NCI-H128 (cell line): Measurements from ENCODE around the gene SEC14L2.

Source experiments
- DNase-seq: peaks from one replicate; lab custom pipeline; 2025; ENCODE audit not compliant: unreplicated experiment; lab: John Stamatoyannopoulos, UW

Gene SEC14L2

GRCh38 chr22:30396871-30397655 lies at the start of gene SEC14L2:
TSS of gene SEC14L2 (plus strand) at chr22:30397018. CDS start at chr22:30397117, 99 bp downstream.
- peak; percentile 53 for DNase-seq

GRCh38 chr22:30347255-30347892 lies 49.4 kb upstream of the SEC14L2 start:
- no peak for DNase-seq

- no peak for DNase-seq
Measured at GRCh38 chr22:30348404-30348803, 48.4 kb upstream of the SEC14L2 start.

GRCh38 chr22:30348809-30349208 lies 48.0 kb upstream of the SEC14L2 start:
- no peak for DNase-seq

- no peak for DNase-seq
Measured at GRCh38 chr22:30351226-30351625, 45.6 kb upstream of the SEC14L2 start.

GRCh38 chr22:30354644-30355043 lies 42.2 kb upstream of the SEC14L2 start:
- no peak for DNase-seq

- peak; percentile 68 for DNase-seq
Measured at GRCh38 chr22:30356449-30357235, 40.2 kb upstream of the SEC14L2 start, which contains the start of the genes CCDC157 and SF3A1. TSS of gene CCDC157 (plus strand) at chr22:30357007. CDS start at chr22:30366001, 8,994 bp downstream. TSS of gene SF3A1 (minus strand) at chr22:30356894. CDS start at chr22:30356792, 102 bp downstream.

GRCh38 chr22:30357236-30357570 lies 39.6 kb upstream of the SEC14L2 start:
- no peak for DNase-seq

- DNase-seq: no peak
Measured at GRCh38 chr22:30357650-30358215, 39.1 kb upstream of the SEC14L2 start.

GRCh38 chr22:30358541-30358940 lies 38.3 kb upstream of the SEC14L2 start:
- no peak for DNase-seq

- DNase-seq: no peak
Measured at GRCh38 chr22:30361916-30362650, 34.7 kb upstream of the SEC14L2 start.

- no peak for DNase-seq
Measured at GRCh38 chr22:30362651-30363281, 34.1 kb upstream of the SEC14L2 start.

GRCh38 chr22:30365891-30366290 lies 30.9 kb upstream of the SEC14L2 start:
- no peak for DNase-seq

GRCh38 chr22:30368420-30368819 lies 28.4 kb upstream of the SEC14L2 start:
- DNase-seq: no peak

- no peak for DNase-seq
Measured at GRCh38 chr22:30370641-30371230, 26.1 kb upstream of the SEC14L2 start.

- no peak for DNase-seq
Measured at GRCh38 chr22:30371321-30371720, 25.5 kb upstream of the SEC14L2 start.

GRCh38 chr22:30371981-30372380 lies 24.8 kb upstream of the SEC14L2 start:
- no peak for DNase-seq

- no peak for DNase-seq
Measured at GRCh38 chr22:30372915-30373314, 23.9 kb upstream of the SEC14L2 start.
